ENCODE data around the gene RPS15A. TPM values are rescaled to one million over a fixed set of nuclear protein-coding genes. Genes with fewer than 3 reads are reported as not detected.

RPS15A gene
- total RNA-seq, 1 donor from 2014 or later: 3,107 TPM

DNA sequence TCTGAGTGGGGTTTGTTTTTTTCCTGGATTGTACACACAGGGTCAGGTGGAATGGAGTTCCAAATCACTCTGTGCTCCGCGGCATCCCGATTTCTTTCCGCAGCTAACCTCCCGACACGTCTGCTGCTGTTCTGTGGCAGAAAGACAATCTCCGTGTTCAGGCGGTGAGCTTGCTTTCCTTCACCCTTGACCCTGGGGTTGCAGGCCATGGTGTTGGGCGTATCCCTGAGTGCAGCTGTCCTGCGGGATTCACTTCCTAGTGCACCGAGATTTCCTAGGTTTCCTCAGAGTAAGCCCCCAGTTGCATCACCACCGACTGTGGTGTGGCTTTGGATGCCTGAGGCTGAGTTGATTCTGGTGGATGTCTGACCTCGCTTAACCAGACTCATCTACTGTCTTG is 19.0 kb upstream of the RPS15A start:
- Histone ChIP-seq H3K27me3 (ENCODE audit: control insufficient read depth, insufficient read depth, low read length) (no peaks in the 10 kb centered on the region), H3K4me3 (ENCODE audit: low read depth, low read length) (no peak overlapping the region), H3K36me3 (ENCODE audit: control insufficient read depth, insufficient read depth, low read length) (no peaks in the 10 kb centered on the region)
- no peak for DNase-seq (ENCODE audit: low read depth)
- TF ChIP-seq, protein P1, sequence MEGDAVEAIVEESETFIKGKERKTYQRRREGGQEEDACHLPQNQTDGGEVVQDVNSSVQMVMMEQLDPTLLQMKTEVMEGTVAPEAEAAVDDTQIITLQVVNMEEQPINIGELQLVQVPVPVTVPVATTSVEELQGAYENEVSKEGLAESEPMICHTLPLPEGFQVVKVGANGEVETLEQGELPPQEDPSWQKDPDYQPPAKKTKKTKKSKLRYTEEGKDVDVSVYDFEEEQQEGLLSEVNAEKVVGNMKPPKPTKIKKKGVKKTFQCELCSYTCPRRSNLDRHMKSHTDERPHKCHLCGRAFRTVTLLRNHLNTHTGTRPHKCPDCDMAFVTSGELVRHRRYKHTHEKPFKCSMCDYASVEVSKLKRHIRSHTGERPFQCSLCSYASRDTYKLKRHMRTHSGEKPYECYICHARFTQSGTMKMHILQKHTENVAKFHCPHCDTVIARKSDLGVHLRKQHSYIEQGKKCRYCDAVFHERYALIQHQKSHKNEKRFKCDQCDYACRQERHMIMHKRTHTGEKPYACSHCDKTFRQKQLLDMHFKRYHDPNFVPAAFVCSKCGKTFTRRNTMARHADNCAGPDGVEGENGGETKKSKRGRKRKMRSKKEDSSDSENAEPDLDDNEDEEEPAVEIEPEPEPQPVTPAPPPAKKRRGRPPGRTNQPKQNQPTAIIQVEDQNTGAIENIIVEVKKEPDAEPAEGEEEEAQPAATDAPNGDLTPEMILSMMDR (IDR thresholded peaks at IDR 0.05; ENCODE audit: insufficient read depth, low read length, poor library complexity, severe bottlenecking): no peak

- no peak overlapping the region for H3K4me3 ChIP-seq (ENCODE audit: low read depth, low read length)
- no peaks in the 10 kb centered on the region for H3K27me3 ChIP-seq (ENCODE audit: control insufficient read depth, insufficient read depth, low read length)
- DNase-seq (ENCODE audit: low read depth): no peak
- no peaks in the 10 kb centered on the region for H3K36me3 ChIP-seq (ENCODE audit: control insufficient read depth, insufficient read depth, low read length)
- TF ChIP-seq, protein P1 (IDR thresholded peaks at IDR 0.05; ENCODE audit: insufficient read depth, low read length, poor library complexity, severe bottlenecking): no peak
These were observed 15.2 kb upstream of the RPS15A start for GRCh38 chr16:18805257-18805773.

- TF ChIP-seq, protein P1 (IDR thresholded peaks at IDR 0.05; ENCODE audit: insufficient read depth, low read length, poor library complexity, severe bottlenecking): no peak
- H3K27me3 ChIP-seq (ENCODE audit: control insufficient read depth, insufficient read depth, low read length): no peaks in the 10 kb centered on the region
- H3K36me3 ChIP-seq (ENCODE audit: control insufficient read depth, insufficient read depth, low read length): no peaks in the 10 kb centered on the region
- H3K4me3 ChIP-seq (ENCODE audit: low read depth, low read length): no peak overlapping the region
- no peak for DNase-seq (ENCODE audit: low read depth)
These were observed 14.4 kb upstream of the RPS15A start for GRCh38 chr16:18804540-18804939.

GRCh38 chr16:18803569-18804462 is 13.7 kb upstream of the RPS15A start:
- no peaks in the 10 kb centered on the region for H3K36me3 ChIP-seq (ENCODE audit: control insufficient read depth, insufficient read depth, low read length)
- H3K4me3 ChIP-seq (ENCODE audit: low read depth, low read length): no peak overlapping the region
- no peaks in the 10 kb centered on the region for H3K27me3 ChIP-seq (ENCODE audit: control insufficient read depth, insufficient read depth, low read length)
- no peak for DNase-seq (ENCODE audit: low read depth)
- TF ChIP-seq, protein P1 (IDR thresholded peaks at IDR 0.05; ENCODE audit: insufficient read depth, low read length, poor library complexity, severe bottlenecking): no peak

GRCh38 chr16:18802767-18803343 is 12.7 kb upstream of the RPS15A start:
- DNase-seq (ENCODE audit: low read depth): no peak
- no peak overlapping the region for H3K4me3 ChIP-seq (ENCODE audit: low read depth, low read length)
- no peaks in the 10 kb centered on the region for H3K36me3 ChIP-seq (ENCODE audit: control insufficient read depth, insufficient read depth, low read length)
- no peaks in the 10 kb centered on the region for H3K27me3 ChIP-seq (ENCODE audit: control insufficient read depth, insufficient read depth, low read length)
- TF ChIP-seq, protein P1 (IDR thresholded peaks at IDR 0.05; ENCODE audit: insufficient read depth, low read length, poor library complexity, severe bottlenecking): no peak

Measured in kidney epithelial cell (primary cell).